ENCODE results near the gene KLHL10. TPM values are rescaled to one million over a fixed set of nuclear protein-coding genes. Genes with fewer than 3 reads are reported as not detected.

KLHL10 gene
- total RNA-seq = 0.17 and 0.29 TPM in 2 replicates

GRCh38 chr17:41837761-41838538, at the start of gene KLHL10:
Gene KLHL10 (plus strand): TSS chr17:41837825. CDS start chr17:41837933, 108 bp downstream.

GRCh38 chr17:41811549-41812380, 25.9 kb upstream of the KLHL10 start, which contains the start of gene P3H4:
Gene P3H4 (minus strand): TSS chr17:41811949. CDS start chr17:41811915, 34 bp downstream.

GRCh38 chr17:41812381-41813151, 25.1 kb upstream of the KLHL10 start, which contains the start of gene FKBP10:
Gene FKBP10 (plus strand): TSS chr17:41813004. CDS start chr17:41813035, 31 bp downstream.

GRCh38 chr17:41835800-41836549, 1.6 kb upstream of the KLHL10 start, which contains the start of gene NT5C3B:
Gene NT5C3B (minus strand): TSS chr17:41836232. CDS start chr17:41836193, 39 bp downstream.

GRCh38 chr17:41864836-41865595, 27.4 kb downstream of the KLHL10 start, which contains the start of gene KLHL11:
Gene KLHL11 (minus strand): TSS chr17:41865423. CDS start chr17:41865370, 53 bp downstream.

Other genes starting within 250 kb of the KLHL10 start
- gene KRT16, start 225.1 kb upstream of the KLHL10 start, total RNA-seq = 0.17 TPM in 1 of 2 replicates, not detected in the other
- 1.5 and 15.1 TPM in 2 replicates for gene KRT17, start 213.2 kb upstream of the KLHL10 start, total RNA-seq
- 82.5 and 236 TPM in 2 replicates for gene EIF1, start 148.9 kb upstream of the KLHL10 start, total RNA-seq
- not detected in 2 replicates for gene GAST, start 125.5 kb upstream of the KLHL10 start, total RNA-seq
- gene HAP1, start 103.2 kb upstream of the KLHL10 start, total RNA-seq = under 0.01 and 0.17 TPM in 2 replicates
- 5.3 and 5.4 TPM in 2 replicates for gene JUP, start 51.1 kb upstream of the KLHL10 start, total RNA-seq
- 41.6 and 64.2 TPM in 2 replicates for gene P3H4, start 25.9 kb upstream of the KLHL10 start, total RNA-seq
- gene FKBP10, start 24.8 kb upstream of the KLHL10 start, total RNA-seq = 407 and 587 TPM in 2 replicates
- gene NT5C3B, start 1.6 kb upstream of the KLHL10 start, total RNA-seq = 54.1 and 80.7 TPM in 2 replicates
- 28.7 and 33.2 TPM in 2 replicates for gene KLHL11, start 27.6 kb downstream of the KLHL10 start, total RNA-seq
- 171 and 230 TPM in 2 replicates for gene ACLY, start 81.1 kb downstream of the KLHL10 start, total RNA-seq
- 0.33 and 1.3 TPM in 2 replicates for gene ODAD4, start 92.8 kb downstream of the KLHL10 start, total RNA-seq
- gene CNP, start 129.0 kb downstream of the KLHL10 start, total RNA-seq = 63.4 and 90.5 TPM in 2 replicates
- 52.6 and 72.0 TPM in 2 replicates for gene DNAJC7, start 179.6 kb downstream of the KLHL10 start, total RNA-seq
- gene NKIRAS2, start 182.3 kb downstream of the KLHL10 start, total RNA-seq = 16.3 and 30.4 TPM in 2 replicates
- gene C17orf113, start 212.8 kb downstream of the KLHL10 start, total RNA-seq = 0.15 and 0.17 TPM in 2 replicates